NCI-H2171 (cell line): ENCODE measurements around the gene RAI14.

Experiments
- DNase-seq: peaks from one replicate; lab custom pipeline; 2025; lab: John Stamatoyannopoulos, UW

Gene RAI14

DNA sequence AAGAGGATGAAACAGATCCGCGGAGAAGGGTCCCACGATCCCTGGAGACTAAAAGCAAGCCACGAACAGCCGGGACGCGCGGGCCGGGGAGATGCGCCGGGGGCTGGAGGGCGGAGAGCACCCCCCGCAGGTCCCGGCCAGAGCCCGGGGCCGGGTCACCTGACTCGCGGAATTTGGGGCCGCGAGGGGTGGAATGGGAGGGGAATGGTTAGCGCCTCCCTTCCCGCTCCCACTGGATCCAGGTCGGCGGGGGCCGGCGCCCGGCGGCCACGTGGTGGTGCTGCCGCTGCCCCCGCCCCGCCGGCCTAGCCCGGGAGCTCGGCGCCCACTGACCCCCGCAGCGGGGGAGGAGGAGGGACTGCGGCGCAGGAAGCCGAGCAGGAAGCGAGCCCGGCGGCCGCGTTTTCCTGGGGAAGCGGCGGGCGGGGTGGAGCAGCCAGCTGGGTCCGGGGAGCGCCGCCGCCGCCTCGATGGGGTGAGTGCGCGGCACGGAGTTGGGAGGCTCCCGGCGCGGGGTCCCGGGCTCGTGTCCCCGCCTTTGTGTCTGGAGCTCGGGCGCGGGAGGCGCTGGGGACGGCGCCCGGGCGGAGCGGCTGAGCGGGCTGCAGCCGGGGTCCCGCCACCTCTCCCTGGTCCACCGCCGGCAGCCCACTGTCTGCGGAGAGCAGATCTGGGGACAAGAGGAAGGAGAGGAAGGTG, at the start of gene RAI14:
Gene RAI14, plus strand, starts transcription at position 328 of the 699 bp plus-strand sequence. CDS start 30,592 bp downstream, outside the sequence.
- peak; percentile 28 for DNase-seq

DNA sequence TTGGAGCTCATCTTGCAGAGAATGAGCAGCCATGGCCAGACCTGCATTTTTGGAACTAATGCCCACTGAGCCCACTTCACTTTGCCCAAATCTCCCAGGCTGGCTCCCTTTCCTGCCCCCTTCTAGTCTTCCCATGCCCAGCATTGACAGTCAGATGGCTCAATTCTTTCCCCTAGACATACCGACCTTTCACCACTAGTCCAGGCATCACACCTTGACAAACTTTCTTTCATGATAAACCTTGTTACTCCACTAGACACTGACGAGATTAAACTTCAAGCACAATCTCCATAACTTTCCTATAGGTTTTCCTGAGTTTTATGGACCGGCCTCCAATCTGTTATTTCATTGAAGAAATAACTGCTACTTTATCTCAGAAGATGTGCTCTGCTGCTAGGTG, 47.8 kb upstream of the RAI14 start:
- no peak for DNase-seq

DNA sequence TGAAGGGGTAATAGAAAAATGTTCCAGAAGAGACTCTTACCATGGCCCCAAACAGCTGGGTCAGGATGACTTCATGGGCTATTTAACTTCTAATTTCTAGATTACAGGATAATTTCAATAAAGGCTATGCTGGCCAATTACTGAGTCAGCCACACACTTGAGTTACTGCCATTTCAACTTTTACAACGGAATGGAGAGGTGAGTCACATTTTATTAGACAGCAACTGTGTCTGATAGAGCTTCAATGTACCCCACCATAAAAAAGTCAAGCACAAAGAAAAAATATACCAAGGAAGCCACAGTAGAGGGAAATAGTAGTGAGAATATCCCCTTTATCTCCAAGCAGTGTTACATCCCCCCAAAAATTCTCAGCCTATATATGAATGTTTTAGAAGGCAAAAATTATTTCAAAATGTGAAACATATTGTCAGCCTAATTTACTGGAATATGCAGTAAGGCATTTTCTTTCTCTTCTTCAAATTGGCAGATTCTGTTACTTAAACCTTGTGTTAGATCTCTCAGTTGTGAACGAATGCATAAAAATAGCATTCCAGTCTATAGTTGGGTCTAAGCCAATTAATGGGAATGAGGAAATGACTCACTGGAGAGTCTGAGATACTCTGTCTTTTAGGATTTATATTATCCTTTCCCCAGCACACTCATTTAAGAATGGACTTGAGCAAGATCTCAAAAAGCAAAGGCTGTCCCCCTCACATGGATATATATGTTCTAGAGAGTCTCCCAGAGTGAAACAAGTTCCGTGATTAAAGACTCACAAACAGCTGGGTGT, 47.1 kb upstream of the RAI14 start:
- no peak for DNase-seq

DNA sequence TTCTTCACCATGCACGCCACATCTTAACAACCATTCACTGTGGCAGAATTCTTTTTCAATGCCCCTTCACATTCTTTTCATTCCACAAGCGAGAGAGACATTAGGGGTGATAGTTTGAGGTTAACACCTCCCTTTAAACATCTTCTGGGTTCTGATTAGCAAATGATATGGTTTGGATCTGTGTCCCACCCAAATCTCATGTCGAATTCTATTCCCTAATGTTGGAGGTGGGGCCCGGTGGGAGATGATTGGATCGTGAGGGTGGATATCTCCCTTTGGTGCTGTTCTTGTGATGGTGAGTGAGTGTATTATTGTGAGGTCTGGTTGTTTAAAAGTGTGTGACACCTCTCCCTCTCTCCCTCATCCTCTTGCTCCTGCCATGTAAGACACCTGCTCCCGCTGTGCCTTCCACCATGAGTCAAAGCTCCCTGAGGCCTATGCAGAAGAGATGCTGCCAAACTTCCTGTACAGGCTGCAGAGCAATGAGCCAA, 46.1 kb upstream of the RAI14 start:
- DNase-seq: no peak

DNA sequence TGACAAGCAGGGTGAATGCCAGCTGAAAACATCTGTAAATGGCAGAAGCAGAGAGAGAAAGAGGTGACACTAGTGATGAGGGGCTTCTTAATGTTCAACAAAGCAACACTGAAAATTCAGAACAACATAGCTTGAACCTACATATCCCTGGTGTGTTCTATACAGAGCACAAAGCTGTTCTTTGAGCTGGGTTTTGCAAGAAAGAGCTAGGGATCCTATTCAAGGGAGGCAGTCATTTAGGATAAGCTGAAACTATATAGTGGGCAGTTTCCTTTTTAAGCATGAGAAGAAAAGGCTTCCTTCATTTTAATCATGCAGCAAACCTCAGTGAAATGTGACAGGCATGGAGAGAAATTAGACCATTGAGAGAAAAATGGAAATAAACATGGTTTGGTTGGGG, 45.6 kb upstream of the RAI14 start:
- DNase-seq: no peak

DNA sequence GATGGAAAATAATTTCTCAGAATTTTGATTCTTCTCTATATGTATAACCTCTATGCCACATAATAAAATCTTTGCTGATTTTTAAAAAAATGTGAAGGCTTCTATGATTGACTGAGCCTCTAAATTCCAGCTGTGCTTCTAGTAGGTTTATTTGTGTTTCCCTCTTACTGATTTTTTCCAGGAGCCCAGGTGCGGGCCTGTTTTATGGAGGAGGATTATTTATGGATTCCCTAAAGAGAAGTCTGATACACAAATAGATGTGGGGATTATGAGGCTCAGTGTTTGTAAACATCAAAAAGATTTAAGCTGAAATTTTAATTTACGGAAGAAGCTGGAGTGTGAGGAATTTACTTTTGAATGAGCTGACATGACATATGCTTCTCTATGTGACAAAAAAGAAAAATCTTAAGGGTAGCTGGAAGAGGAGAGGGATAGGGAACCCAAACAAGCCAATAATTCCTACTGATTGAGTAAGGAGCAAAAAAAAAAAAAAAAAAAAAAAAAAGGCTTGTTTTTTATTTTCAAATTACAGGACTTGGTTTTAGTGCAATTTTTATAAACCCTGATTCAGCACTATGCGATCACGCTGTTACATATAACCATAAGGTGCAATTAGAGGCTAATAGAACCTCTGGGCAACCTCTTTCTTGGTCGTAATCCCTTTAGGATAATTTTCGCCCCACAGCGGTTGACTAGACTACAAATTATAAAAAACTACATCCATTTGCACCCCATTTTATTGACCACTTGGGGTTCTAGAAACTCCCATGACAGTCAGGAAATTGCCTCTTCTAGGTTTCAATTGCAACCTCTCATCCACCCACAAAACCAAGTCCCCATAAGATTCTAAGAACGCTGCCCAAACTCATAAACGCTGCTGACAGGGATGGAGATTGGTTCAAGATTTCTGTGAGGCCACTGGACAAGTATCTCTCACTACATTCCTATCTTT, 44.4 kb upstream of the RAI14 start:
- no peak for DNase-seq

DNA sequence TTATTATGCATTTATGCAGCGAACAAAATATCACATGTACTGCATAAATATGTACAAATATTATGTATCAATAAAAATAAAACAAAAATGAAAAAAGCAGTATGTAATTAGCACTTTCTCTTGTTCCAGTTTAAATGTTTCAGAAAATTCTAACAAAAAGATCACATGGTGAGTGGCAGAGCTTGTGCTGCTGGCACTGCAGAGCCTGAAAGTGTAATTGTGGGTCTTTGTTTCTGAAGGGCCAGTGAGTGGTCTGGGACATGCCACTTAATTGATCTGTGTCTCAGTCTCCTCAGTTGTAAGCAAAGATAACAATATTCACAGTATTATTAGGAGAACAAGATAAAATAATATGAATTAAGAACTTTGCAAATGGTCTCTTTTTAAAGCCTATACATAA, 39.5 kb upstream of the RAI14 start:
- no peak for DNase-seq

DNA sequence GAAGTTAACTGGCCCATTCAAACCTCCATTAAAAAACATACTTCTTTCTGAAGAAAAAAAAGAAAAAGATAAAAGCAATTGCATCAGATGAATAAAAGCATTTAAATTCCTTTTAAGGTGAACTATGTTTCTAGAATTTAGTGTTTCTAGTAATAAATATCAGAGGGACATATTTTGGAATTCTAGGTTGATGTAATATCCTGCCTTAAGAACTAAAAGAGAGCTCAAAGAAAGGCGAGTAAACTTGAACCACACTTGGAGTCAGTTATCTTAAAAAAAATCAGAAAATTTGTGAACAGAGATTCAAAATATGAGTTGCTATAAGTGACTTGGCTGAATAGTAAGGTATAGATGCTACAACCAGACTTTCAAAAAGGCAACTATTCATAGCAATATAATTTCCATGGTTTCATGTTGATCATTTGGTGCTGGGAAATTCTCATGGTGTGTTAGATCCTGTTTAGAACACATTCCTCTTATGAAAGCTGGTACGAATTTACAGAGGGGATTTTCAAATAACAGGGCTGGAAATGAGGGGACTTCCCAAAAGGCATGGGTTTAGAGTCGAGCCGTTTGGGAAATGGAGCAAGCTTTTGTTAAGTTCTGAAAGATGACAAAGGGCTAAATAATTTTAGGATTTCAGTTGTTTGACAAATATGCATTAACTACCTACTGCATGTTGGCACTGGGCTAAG, 37.6 kb upstream of the RAI14 start:
- DNase-seq: no peak

DNA sequence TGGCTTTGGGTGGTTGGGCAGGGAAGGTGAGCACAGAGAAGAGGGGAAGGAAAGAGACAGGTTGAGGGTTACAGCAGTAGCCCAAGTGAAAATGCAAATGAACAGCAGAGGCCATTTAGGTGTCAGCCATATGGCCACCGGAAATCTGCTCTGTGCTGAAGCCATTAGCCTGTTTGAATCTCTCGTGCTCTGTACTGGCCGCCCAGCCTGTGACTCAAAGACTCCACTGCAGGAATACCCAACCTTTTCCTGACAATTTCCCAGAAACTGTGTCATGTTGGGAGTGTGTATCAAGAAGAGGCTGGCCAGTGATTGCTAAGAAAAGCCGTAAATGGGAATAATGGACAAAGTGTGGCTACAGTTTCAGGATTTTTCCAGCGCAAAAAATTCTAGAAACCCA, 35.9 kb upstream of the RAI14 start:
- no peak for DNase-seq

DNA sequence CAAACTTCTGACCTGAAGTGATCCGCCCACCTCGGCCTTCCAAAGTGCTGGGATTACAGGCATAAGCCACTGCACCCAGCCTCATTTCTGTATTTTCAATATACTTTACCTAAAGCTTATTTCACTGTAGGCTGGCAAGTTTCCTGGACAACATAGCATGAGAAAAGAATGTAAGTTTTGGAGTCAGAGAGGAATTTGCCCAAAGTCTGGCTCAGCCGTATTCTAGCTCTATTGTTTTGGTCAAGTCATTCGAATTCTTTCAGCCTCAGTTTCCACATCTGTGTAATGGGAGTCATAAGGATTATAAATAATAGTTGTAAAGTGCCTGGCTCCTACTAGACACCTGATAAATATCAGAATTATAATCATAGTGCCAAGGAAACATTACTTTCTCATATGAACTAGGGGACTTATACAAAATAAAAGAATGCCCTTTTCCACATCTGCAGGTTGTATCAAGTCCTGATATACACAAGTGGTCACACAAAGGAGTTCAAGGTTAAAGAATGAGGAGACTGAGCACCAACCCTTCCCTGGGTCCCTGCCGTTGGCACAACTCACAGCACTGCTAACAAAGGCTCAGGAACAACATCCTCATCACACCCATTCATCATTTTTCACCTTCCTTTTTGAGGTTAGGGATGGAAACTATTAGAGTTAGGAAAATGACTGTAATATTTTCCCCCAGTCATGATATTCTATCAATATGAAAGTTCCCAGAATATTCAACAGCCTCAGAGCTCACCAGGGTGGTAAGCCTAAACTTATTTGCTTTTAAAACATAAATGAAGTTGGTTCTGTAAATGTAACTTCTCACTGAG, 34.6 kb upstream of the RAI14 start:
- no peak for DNase-seq

DNA sequence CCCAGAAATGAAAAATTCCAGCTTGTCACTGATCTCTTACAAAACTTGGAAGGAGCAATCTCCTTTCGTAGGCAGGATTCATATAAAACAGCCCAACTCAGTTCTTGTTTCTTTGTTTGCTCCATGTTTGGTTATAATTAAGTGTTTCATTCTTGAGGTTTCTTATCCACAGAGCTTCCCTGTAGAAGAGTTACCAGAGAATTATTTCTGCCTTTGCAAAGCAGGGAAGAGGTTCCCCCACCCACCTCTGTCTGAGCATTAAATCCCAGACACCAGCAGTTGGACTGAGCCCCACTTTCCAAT, 34.1 kb upstream of the RAI14 start:
- DNase-seq: no peak

DNA sequence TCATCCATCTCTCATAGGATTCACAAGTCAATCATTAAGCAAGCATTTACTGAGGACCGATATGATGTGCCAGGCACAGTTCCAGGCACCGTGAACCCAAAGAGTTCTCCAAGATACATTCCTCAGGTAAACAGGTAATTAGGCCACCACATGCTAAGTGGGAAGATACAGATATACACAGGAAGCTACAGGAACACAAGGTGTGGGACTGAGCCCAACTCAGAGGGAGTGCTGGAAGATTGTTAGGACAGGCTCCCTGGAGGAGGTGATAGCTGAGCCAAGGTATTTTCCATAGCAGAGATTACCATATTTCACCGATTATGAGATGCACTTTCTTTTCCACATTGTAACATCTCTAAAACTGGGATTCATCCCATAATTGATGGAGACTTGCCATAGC, 31.4 kb upstream of the RAI14 start:
- DNase-seq: no peak

DNA sequence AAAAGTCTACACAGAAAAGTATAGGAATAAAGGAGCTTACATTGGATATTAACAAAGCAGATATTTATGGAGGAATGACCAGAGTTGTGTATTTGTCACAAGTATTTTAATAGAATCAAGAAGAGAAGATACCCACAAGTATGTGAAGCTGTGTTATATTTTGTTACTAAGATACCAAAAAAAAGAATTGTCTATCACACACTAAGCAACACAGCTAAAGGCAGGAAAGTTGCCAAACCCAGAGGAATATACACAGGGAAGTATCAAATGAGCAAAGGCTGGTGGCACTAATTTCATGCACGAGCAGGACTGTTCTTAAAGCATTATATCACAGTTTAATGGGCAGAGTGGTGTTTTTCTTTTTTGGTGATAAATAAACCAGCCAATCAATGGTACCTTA, 30.9 kb upstream of the RAI14 start:
- no peak for DNase-seq

DNA sequence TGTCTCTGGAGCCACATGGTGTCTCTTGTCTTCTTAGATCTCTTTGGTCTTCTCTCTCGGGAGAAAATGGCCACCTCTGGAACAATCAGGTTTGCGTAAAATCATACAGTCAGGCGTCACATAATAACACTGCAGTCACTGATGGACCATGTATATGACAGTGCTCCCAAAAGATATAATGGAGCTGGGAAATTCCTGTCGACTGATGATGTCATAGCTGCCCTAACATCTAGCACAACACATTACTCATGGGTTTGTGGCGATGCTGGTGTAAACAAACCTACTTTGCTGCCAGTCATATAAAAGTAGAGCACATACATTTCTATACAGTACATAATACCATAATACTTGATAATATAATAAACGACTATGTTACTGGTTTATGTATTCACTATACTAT, 30.1 kb upstream of the RAI14 start:
- DNase-seq: no peak

DNA sequence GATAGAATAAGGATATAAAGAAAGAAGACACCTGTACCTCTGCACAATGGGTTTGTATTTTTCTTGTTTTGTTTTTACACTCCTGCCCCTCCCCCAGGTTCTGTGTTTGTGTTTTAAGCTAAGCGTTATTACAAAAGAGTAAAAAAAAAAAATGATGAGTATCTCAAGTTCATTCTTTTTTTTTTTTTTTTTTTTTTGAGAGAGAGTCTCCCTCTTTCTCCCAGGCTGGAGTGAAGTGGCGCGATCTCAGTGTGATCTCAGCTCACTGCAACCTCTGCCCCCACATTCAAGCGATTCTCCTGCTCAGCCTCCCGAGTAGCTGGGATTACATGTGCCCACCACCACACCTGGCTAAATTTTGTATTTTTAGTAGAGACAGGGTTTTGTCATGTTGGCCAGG, 29.4 kb upstream of the RAI14 start:
- no peak for DNase-seq

DNA sequence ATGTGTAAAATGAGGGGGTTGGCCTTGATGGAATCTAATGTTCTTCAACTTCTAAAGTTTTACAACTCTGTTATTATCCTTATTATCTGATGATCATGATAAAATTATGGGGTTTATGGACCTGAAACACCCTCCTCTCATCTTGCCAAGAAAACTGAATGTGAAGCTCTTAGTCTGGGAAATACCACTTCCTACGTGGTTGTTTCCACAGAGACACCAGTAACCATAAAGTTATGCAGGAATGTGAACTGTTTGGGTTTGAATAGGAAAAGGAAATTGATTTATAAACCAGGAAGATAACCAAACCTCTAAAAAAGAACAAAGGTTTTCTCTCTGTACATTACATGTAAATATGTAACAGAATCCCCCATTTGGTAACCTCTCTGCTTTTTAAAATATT, 28.3 kb upstream of the RAI14 start:
- DNase-seq: no peak

DNA sequence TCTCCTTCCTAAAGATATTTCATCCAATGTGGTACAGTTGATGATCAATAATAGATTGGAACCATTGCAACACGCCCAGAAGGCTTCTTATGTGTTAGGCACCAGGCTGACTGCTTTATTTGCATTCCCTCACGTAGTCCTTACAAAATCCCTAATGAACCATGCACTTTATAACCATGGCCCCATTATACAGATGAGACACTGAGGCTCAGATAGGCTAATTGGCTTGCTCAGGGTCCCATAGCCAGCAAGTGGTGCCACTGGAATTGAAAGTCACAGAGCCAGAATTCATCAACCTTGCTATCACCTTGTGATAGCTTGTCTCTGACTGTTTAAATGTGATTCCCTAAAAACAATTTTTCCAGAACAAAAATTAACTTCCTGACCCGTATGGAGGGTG, 27.8 kb upstream of the RAI14 start:
- DNase-seq: no peak

DNA sequence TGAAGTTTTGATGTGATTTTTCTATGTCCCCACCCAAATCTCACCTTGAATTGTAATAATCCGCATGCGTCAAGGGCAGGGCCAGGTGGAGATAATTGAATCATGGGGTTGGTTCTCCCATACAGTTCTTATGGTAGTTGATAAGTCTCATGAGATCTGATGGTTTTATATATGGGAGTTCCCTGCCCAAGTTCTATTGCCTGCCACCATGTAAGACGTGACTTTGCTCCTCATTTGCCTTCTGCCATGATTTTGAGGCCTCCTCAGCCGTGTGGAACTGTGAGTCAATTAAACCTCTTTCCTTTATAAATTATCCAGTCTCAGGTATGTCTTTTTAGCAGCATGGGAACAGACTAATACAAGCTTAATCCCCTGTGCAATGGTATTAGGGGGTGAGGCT, 25.5 kb upstream of the RAI14 start:
- DNase-seq: no peak

DNA sequence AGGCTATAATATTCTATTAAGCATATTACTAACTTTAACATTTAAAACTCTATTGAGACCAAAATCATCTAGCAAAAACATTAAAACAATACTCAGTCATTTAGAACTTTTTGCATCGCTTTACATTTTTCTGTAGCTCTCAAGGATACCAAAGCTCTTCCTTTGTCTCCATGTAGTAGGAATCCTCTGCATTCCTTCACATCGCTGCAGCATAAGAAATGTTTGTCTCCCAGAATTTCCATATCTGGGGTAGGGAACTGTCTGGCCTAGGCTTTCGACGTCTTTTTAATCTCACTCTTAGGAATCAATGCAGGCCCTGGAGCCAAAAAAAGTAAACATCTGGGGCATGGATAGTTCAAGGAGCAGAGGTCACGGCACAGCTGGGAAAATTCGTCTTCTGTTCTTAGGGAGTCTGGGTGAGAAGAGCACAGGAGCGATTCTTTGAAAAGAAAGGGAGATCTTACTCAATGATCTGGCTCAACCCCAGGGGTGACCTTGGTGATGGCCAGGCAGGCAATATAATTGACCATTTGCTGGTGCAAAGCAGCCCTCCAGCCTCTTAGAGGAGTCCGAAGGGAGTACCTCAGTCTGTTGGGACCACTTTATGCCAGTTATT, 23.2 kb upstream of the RAI14 start:
- no peak for DNase-seq

DNA sequence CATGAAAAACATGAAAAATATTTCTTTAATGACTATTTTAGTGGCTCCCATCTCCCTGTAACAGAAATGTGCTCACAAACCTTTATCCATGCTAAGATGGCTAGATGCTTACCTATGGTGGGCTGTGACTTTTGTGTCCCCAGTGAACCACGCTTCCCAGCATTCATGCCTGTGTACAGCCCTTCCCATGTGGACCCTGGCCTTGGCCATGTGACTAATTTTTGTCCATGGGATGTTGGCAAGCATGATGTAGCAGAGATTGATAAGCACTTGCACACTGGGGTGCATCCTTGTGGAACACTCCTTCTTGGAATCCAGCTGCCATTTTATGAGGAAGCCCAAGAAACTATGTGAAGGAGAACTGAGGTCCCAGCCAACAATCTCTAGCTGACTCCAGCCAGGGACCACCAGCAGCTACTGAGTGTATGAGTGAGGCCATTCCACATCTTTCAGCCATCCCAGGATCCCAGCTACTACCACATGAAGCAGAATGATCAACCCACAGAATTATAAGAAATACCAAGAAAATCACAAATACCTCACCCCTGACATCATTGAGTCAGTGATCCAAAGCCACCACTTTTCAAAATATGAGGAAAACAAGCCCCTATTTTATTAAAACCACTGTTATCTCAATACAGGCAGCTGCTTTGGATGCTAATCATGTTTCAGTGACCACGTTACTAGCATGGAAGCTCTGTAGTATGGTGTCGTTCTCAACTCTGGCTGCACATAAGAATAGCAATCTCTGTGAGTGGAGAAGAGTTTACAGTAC, 16.1 kb upstream of the RAI14 start:
- DNase-seq: no peak
